MCF 10A (cell line): ENCODE results near the gene MEST. TPM values are rescaled to one million over a fixed set of nuclear protein-coding genes. Genes with fewer than 3 reads are reported as not detected.

ENCODE experiments used
- BruUV-seq: library from RNA; stranded (reverse); fragments of 400-500 nt; replicated peaks from 2 replicates; lab custom pipeline; 2021; lab: Mats Ljungman, UMichigan
- CTCF ChIA-PET: fragments of 300-600 bp; sonication (Branson Sonifier 250); formaldehyde crosslinking; extraction: SDS; loops from one replicate; lab custom pipeline; 2021; ENCODE audit warnings: antibody characterized with exemption, inconsistent platforms; lab: Yijun Ruan, JAX
- POLR2A ChIA-PET: fragments of 300-600, 350-650 bp; sonication (Branson Sonifier 250); formaldehyde crosslinking; extraction: SDS; loops from one replicate; lab custom pipeline; 2020; ENCODE audit warnings: antibody characterized with exemption, inconsistent platforms; lab: Yijun Ruan, JAX
- DNase-seq: peaks from one replicate; pipeline ENCODE4 v3.0.0-alpha.2; 2018; ENCODE audit not compliant: unreplicated experiment
- H3K27ac Mint-ChIP-seq: one replicate; pipeline ENCODE4 v1.8.0; 2022; ENCODE audit warnings: mild to moderate bottlenecking, low read depth, mixed read lengths; ENCODE audit not compliant: unreplicated experiment
- H3K27me3 Mint-ChIP-seq: one replicate; pipeline ENCODE4 v1.8.0; 2022; ENCODE audit warnings: mixed read lengths; ENCODE audit not compliant: insufficient read depth, unreplicated experiment
- H3K36me3 Mint-ChIP-seq: one replicate; pipeline ENCODE4 v1.8.0; 2022; ENCODE audit warnings: mild to moderate bottlenecking, moderate library complexity, mixed read lengths; ENCODE audit not compliant: insufficient read depth, unreplicated experiment
- H3K4me1 Mint-ChIP-seq: one replicate; pipeline ENCODE4 v1.8.0; 2022; ENCODE audit warnings: mixed read lengths; ENCODE audit not compliant: insufficient read depth, unreplicated experiment
- H3K4me3 Mint-ChIP-seq: one replicate; pipeline ENCODE4 v1.8.0; 2022; ENCODE audit warnings: mild to moderate bottlenecking, moderate library complexity, mixed read lengths; ENCODE audit not compliant: unreplicated experiment
- H3K9me3 Mint-ChIP-seq: one replicate; pipeline ENCODE4 v1.8.0; 2022; ENCODE audit warnings: mixed read lengths; ENCODE audit not compliant: unreplicated experiment
- CTCF ChIP-seq: fragments of 200-600 bp; IDR thresholded peaks from one replicate; pipeline ENCODE4 v1.8.0; 2022; ENCODE audit warnings: antibody characterized with exemption, mild to moderate bottlenecking; ENCODE audit not compliant: unreplicated experiment
- intact Hi-C: fragments of 100-400 bp; cut with micrococcal nuclease; formaldehyde crosslinking; loops from 2 replicates; pipeline ENCODE4 v1.14.1; 2022
- total RNA-seq: library from RNA; stranded (reverse); gene quantifications from 2 replicates; pipeline ENCODE4 v1.2.3, GENCODE V29; 2022

Gene MEST
- total RNA-seq, 1 experiment from 2014 or later, result 39.0 TPM

DNA sequence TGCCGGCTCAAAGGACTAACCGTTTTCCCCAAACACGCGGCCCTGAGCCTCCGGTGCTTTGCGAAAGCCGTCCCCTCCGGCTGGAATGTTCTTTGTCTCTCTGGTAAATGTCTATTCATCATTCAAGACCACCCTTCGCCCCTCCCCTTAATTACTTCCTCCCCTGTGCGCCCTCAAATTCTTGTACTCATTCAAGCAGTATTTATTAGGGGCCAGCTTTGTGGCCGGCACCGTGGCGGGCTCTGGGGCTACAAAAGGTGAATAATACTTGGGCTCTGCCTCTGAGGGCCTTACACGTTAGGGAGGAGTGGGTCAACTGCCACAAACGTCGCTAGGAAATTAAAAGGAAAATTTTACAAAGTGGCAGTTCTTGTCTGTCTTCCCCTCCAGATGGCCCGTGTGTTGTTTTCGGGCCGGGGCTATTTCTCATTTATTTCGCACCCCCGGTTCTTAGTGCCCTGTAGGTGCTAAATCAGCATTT lies 1.5 kb upstream of the MEST start:
- H3K27me3 Mint-ChIP-seq, result no peaks in the 10 kb centered on the region
- H3K4me1 Mint-ChIP-seq, result peaks cover 25% of the 10 kb centered on the region
- ChIA-PET POLR2A (no interaction called here), CTCF (no interaction called here)
- H3K4me3 Mint-ChIP-seq, result no peak overlapping the region
- H3K27ac Mint-ChIP-seq, result no peak overlapping the region
- BruUV-seq, result no TSS peak
- intact Hi-C loops, result no loop called here
- no peak for DNase-seq
- TF ChIP-seq CTCF, result no peak
- H3K36me3 Mint-ChIP-seq, result peaks cover 18% of the 10 kb centered on the region
- peaks cover 5% of the 10 kb centered on the region for H3K9me3 Mint-ChIP-seq

- Mint-ChIP-seq H3K4me1 (peaks cover 19% of the 10 kb centered on the region), H3K27me3 (no peaks in the 10 kb centered on the region), H3K9me3 (no peaks in the 10 kb centered on the region), H3K4me3 (peak overlapping the region; percentile 54), H3K27ac (no peak overlapping the region), H3K36me3 (peaks cover 18% of the 10 kb centered on the region)
- POLR2A ChIA-PET, result no interaction called here
- CTCF ChIA-PET, result no interaction called here
- BruUV-seq, result no TSS peak
- intact Hi-C loops, result no loop called here
- DNase-seq, result no peak
- TF ChIP-seq CTCF, result no peak
Measured at GRCh38 chr7:130490888-130491804, 739 bp upstream of the MEST start.

- H3K36me3 Mint-ChIP-seq, result peaks cover 31% of the 10 kb centered on the region
- DNase-seq, result no peak
- BruUV-seq, result no TSS peak
- no peaks in the 10 kb centered on the region for H3K9me3 Mint-ChIP-seq
- TF ChIP-seq CTCF, result no peak
- no peak overlapping the region for H3K27ac Mint-ChIP-seq
- peaks cover 8% of the 10 kb centered on the region for H3K4me1 Mint-ChIP-seq
- no peaks in the 10 kb centered on the region for H3K27me3 Mint-ChIP-seq
- no peak overlapping the region for H3K4me3 Mint-ChIP-seq
- ChIA-PET CTCF (no interaction called here), POLR2A (interaction anchor here (1.2 kb wide), 1 partner anchor 423 kb away, joined by 3 read pairs; no protein-coding TSS in a partner anchor)
- intact Hi-C loops, result no loop called here
Measured at GRCh38 chr7:130492523-130493274, 814 bp downstream of the MEST start.
